GM19372 (cell line): Measurements from ENCODE around the gene OR7C1.
"Not testable (repeated sequence)": the region's sequence is repeated elsewhere in the genome, so short reads cannot be mapped to it uniquely, and the experiment has no call there.

ENCODE experiments used
- ATAC-seq: cut with Tn5 transposase; IDR thresholded peaks from one replicate; pipeline ENCODE4 v1.9.1; 2021; ENCODE audit warnings: mild to moderate bottlenecking, low read depth, moderate library complexity; ENCODE audit not compliant: unreplicated experiment

OR7C1 gene

DNA sequence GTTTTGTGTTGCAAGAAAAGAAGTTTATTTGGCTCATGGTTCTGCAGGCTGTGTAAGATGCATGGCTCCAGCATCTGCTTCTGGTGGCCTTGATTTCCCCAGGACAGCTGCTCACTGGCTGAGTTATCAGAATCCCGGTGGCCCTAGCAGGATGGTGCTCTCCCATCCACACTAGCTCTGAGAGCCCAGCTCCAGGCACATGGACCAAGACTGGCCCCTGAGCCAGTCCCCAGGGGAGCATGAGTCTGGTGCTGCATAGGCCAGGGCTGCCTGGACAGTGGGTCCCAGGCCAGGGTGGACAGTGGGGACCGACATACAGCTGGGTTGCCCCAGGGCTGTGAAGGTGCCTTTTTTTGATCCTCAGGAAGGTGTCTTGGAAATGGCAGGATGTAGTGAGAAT lies 67.0 kb downstream of the OR7C1 start:
- no peak for ATAC-seq

DNA sequence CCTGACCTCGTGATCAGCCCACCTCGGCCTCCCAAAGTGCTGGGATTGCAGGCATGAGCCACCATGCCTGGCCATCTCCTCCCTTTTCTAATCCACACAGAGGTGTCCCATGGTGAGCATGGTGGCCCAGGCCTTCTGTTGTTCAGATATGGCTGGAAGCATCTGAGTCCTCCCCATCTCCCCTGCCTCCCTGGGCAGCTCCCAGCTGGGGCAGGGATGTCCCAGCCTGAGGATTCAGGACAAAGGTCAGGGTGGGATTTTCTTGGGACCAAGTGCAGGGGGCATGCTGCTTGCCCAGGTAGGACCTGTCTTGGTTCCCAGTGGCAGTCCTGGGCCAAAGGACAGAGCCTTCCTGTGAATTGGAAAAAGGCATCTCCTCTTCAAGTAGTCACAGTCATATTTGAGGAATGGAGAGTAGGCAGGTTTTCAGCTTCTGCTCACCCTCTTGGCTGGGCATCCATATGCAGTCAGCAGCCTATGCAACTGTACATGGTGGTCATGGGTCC lies 67.5 kb downstream of the OR7C1 start:
- no peak for ATAC-seq

DNA sequence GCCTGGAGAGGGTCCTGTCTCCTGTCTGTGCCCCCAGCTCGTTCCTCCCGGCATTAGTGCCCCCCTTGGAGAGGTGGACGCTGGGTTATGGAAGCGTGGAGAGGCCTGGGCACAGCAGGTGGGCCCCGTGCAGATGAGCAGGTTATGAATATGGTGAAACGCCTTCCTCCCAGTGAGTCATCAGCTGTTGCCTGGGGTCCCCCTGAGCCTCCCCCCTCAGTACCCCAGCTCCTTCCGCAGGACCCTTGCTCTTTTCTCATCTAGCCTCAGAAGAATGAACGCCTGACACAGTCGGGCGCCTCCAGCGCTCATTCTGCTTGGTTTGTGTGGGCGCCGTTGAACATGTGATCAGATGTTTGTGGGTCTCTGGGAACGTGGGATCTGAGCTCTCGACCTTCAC lies 69.1 kb downstream of the OR7C1 start:
- not testable (repeated sequence) for ATAC-seq

DNA sequence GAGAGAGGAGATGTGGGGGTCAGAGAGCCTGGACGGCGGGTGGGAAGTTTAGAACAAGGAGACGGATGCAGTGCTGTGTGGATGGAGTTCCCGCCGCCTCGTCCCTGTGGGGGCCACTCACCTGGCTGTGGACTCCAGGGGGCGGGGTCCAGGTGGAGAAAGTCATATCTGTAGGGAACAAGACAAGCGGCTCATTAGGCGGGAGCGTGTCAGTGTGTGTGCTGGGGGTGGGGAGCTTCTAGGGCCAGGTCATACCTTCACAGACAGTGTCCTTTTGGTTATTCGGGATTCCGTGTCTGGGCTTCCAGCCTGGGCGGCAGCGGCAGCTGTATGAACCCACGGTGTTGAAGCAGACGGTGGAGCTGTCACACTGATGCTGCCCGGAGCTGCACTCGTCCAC lies 69.6 kb downstream of the OR7C1 start:
- ATAC-seq = not testable (repeated sequence)

DNA sequence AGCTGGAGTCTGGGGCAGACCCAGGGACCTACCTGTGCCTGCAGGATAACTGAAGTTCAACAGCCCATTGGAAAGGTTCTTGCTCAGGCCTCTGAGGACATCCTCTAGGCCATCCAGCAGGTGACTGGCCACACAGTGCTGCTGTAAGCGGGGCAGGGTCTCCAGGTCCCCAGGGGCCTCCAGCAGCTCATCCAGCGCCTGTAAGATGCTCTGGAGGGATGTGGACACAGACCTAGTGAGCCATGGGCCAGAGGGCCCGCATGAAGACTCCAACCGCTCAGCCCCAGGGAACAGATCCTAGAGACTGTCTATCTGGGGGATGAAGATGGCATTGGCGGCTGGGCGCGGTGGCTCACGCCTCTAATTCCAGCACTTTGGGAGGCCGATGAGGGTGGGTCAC lies 70.6 kb downstream of the OR7C1 start:
- no peak for ATAC-seq

DNA sequence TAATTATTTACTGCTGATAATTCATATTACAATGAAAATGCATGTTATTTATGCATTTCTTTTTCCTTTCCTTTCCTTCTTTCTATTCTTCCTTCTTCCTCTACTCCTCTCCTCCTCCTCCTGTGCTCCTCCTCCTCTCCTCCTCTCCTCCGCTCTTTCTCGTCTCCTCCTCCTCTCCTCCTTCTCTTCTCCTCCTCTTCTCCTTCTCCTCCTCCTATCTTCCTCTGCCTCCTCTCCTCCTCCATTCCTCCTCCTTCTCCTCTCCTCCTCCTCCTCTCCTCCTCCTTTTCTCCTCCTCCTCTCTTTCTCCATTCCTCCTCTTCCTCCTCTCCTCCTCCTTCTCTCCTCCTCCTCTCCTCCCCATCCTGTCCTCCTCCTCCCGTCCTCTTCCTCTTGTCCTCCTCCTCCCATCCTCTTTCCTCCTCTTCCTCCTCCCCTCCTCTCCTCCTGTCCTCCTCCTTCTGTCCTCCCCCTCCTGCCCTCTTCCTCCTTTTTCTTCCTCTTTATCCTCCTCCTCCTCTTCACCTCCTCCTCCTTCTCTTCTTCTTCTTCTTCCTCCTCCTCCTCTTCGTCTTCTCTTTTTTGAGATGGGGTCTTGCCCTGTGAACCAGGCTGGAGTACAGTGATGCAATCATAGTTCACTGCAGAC lies 71.4 kb downstream of the OR7C1 start:
- no peak for ATAC-seq

DNA sequence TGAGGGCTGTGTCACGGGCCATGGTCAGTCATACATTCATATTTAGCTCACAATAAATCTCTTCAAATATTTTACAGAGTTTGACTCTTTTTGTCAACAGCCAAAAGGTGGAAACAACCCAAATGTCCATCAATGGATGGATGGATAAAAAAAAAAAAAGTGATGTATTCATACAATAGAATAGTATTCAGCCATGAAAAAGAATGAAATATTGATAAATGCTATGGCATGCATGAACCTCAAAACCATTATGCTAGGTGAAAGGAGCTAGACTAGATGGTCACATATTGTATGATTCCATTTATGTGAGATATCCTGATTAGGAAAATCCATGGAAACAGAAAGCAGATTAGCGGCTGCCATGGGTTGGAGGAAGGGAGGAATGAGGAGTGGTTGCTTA lies 72.9 kb downstream of the OR7C1 start:
- no peak for ATAC-seq

DNA sequence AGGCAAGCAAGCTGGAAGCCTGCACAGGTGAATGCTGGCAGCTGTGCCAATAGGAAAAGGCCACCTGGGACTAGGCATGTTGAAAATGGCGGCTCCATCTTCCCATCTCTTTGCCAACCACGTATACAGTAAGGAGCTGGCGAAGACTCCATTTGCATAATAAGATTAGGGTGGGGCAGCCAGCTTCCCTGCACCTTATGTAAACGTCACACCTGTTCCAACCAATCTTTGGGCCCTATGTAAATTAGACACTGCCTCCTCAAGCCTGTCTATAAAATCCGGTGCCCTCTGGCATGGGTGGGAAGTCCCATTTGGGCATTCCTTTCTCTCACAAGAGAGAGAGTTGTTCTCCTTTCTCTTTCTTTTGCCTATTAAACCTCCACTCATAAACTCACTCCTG lies 73.4 kb downstream of the OR7C1 start:
- no peak for ATAC-seq

DNA sequence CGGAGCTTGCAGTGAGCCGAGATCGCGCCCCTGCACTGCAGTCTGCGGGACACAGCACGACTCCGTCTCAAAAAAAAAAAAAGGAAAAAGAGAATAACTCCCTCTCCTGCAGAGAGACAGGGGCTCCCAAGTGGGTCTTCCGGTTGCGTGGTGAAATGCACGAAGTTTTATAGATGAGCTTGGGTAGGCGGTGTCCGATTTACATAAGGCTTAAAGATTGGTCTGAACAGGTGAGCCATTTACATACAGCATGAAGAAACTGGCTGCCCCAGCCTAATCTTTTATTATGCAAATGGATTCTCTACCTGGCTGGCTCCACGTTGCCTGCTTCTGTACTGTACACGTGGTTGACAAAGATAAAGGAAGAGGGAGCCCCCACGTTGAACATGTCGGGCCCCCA lies 76.2 kb downstream of the OR7C1 start:
- ATAC-seq = no peak

DNA sequence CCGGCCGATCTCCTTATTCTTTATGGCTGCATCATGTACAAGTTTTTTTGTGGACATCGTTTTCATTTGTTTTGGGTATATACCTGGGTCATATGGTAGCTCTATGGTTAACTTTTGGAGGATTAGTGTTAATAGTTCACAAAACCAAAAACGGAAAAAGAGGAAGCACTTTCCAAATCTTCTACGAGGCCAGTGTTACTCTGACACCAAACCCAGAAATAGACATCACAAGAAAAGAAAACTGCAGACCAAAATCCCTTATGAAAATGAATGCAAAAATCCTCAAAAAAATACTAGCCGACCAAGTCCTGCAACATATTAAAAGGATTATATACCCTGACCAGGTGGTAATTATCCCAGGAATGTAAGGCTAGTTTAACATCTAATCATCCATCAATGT lies 86.4 kb downstream of the OR7C1 start:
- no peak for ATAC-seq
